Keratinocyte (primary cell): Measurements from ENCODE around the gene ANO2.

Experiments
- CTCF ChIP-seq, 3 experiments: IDR thresholded peaks in 1 of 3; conservative IDR thresholded peaks in 1 of 3; optimal IDR thresholded peaks in 1 of 3; 2 replicates in 2 of 3; 3 replicates in 1 of 3; pipeline versions ENCODE3 to v1.5.1; 2011; ENCODE audit warnings: low read length in 3 of 3, mild to moderate bottlenecking in 3 of 3, moderate library complexity in 2 of 3, control low read depth in 1 of 3, inconsistent platforms in 1 of 3; ENCODE audit not compliant: insufficient read depth in 2 of 3; ENCODE audit errors: extremely low read depth in 1 of 3
- EZH2 ChIP-seq: IDR thresholded peaks from one replicate; pipeline ENCODE4 v1.6.1; 2012; ENCODE audit warnings: inconsistent platforms, mild to moderate bottlenecking, low read length, moderate library complexity

- TF ChIP-seq CTCF (optimal IDR thresholded peaks at IDR 0.05 in 1 of 3, IDR thresholded peaks at IDR 0.05 in 1 of 3, conservative IDR thresholded peaks at IDR 0.05 in 1 of 3; ENCODE audit: extremely low read depth in 1 of 3, insufficient read depth in 2 of 3, low read length in 3 of 3): no peak
- TF ChIP-seq EZH2: no peak
These were observed 63.4 kb downstream of the ANO2 start for GRCh38 chr12:5881666-5882065.
